Immature natural killer cell (primary cell): ENCODE data around the gene RELL1. TPM values are rescaled to one million over a fixed set of nuclear protein-coding genes. Genes with fewer than 3 reads are reported as not detected.
A peak's percentile ranks its signal among the peaks of the same experiment; 100 is the strongest.

ENCODE experiments used
- DNase-seq, 3 donors: peaks; one replicate each; pipeline ENCODE4 v3.0.0; 2022; ENCODE audit warnings: mixed read lengths in 1 of 3
- H3K27ac Mint-ChIP-seq, 6 donors: one replicate each; pipeline ENCODE4 v1.8.0; 2020; ENCODE audit warnings: mixed read lengths in 6 of 6, mild to moderate bottlenecking in 5 of 6, inconsistent platforms in 4 of 6, moderate library complexity in 3 of 6
- H3K27me3 Mint-ChIP-seq, 3 donors: one replicate each; pipeline ENCODE4 v1.8.0; 2020 to 2021; ENCODE audit warnings: low read depth in 3 of 3, mild to moderate bottlenecking in 3 of 3, mixed read lengths in 3 of 3, moderate library complexity in 3 of 3, inconsistent platforms in 1 of 3
- H3K36me3 Mint-ChIP-seq, 3 donors: one replicate each; pipeline ENCODE4 v1.8.0; 2020; ENCODE audit warnings: mixed read lengths in 3 of 3, inconsistent platforms in 2 of 3, mild to moderate bottlenecking in 2 of 3
- H3K4me1 Mint-ChIP-seq, 2 donors: one replicate each; pipeline ENCODE4 v1.8.0; 2020; ENCODE audit warnings: inconsistent platforms in 2 of 2, mild to moderate bottlenecking in 2 of 2, mixed read lengths in 2 of 2, moderate library complexity in 1 of 2
- H3K4me3 Mint-ChIP-seq, 5 donors: one replicate each; pipeline ENCODE4 v1.8.0; 2020; ENCODE audit warnings: mild to moderate bottlenecking in 5 of 5, mixed read lengths in 5 of 5, inconsistent platforms in 3 of 5, moderate library complexity in 3 of 5
- H3K9me3 Mint-ChIP-seq, 6 donors: one replicate each; pipeline ENCODE4 v1.8.0; 2020; ENCODE audit warnings: mild to moderate bottlenecking in 6 of 6, mixed read lengths in 6 of 6, inconsistent platforms in 4 of 6, moderate library complexity in 3 of 6
- polyA plus RNA-seq, 3 donors: library from polyadenylated mRNA; unstranded; fragments of 300-500 nt; fragmentation: Illumina TruSeq; gene quantifications; one replicate each; pipeline ENCODE4 v1.2.3, GENCODE V29; 2021

Gene RELL1
- polyA plus RNA-seq, 3 donors from 2014 or later, result 1.9 to 4.3 (median 3.5) TPM

DNA sequence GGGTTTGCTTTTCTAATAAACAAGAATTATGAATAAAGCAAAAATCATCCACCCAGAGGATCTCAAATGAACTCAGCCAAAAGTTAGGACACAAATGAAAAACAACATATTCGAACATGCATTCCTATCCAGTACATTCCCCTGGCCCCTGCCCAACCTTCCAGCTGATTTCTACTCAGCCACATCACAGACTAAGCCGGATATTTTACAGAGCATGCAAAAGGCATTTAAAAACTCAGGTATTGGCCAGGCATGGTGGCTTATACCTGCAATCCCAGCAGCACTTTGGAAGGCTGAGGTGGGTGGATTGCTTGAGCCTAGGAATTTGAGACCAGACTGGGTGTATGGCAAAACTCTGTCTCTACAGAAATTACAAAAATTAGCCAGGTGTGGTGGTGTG, 54.6 kb downstream of the RELL1 start:
- no peaks in the 10 kb centered on the region for H3K9me3 Mint-ChIP-seq
- no peak overlapping the region for H3K4me3 Mint-ChIP-seq
- no peak overlapping the region for H3K27ac Mint-ChIP-seq
- DNase-seq, result no peak
- H3K27me3 Mint-ChIP-seq, result no peaks in the 10 kb centered on the region
- peaks cover 24 to 39% (median 27%) of the 10 kb centered on the region in 3 donors for H3K36me3 Mint-ChIP-seq
- H3K4me1 Mint-ChIP-seq, result peaks cover 0 to 7% of the 10 kb centered on the region in 2 donors

DNA sequence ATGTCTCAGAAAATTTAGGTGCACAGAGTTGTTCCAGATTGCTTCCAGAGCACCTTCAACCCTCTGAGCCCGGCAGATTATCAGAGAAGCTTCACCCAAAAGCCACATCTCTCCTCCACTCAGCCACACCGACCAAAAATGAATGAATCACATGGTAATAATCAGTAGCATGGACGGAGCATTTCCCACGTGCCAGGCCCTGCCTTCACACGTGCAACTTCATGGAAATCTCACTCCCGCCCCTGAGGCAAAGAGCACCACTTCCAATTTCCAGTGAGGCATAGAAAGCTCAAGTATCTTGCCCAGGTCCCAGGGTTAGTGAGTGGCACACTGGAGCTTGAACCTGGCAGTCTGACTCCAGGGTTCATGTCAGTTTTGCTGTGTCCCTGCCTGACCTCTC, 56.5 kb downstream of the RELL1 start:
- Mint-ChIP-seq H3K27ac (peak overlapping the region in 1 of 6 donors; percentile 17), H3K4me3 (no peak overlapping the region), H3K4me1 (peaks cover 0 to 7% of the 10 kb centered on the region in 2 donors), H3K36me3 (peaks cover 18 to 37% (median 23%) of the 10 kb centered on the region in 3 donors), H3K27me3 (peaks cover 0 to 1% (median 0%) of the 10 kb centered on the region in 3 donors), H3K9me3 (no peaks in the 10 kb centered on the region)
- DNase-seq, result no peak

DNA sequence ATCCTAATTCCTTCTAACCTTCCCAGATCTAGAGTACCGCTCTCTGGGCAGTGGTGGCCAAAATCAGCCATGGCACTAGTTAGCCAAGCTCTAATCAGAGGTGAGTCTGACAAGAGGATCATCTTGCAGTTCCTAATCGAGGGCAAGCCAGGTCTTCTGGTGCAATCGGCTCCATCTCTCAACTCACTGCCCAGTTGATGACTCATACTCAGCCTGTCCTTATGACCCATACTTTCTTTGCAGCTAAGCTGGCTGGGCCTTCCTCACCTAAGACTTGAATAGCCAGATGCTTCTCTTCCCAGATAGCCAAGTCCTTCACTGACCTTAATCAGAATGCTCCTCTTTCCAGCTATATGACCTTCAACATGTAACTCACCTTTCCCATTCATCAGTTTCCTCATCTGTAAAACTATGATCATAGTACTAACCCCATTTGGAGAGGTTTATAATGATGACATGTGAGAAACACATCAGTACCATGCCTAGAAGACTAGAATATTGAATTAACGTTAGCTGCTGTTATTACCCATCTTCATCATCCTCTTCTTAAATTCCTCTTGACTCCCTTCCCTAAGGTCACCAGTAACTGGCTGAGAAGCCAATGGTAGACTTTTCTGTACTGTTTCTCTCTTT, 57.1 kb downstream of the RELL1 start:
- Mint-ChIP-seq H3K36me3 (peaks cover 15 to 32% (median 22%) of the 10 kb centered on the region in 3 donors), H3K4me3 (no peak overlapping the region), H3K4me1 (peaks cover 0 to 7% of the 10 kb centered on the region in 2 donors), H3K27ac (peak overlapping the region in 1 of 6 donors; percentile 17), H3K9me3 (no peaks in the 10 kb centered on the region), H3K27me3 (peaks cover 0 to 1% (median 0%) of the 10 kb centered on the region in 3 donors)
- no peak for DNase-seq

DNA sequence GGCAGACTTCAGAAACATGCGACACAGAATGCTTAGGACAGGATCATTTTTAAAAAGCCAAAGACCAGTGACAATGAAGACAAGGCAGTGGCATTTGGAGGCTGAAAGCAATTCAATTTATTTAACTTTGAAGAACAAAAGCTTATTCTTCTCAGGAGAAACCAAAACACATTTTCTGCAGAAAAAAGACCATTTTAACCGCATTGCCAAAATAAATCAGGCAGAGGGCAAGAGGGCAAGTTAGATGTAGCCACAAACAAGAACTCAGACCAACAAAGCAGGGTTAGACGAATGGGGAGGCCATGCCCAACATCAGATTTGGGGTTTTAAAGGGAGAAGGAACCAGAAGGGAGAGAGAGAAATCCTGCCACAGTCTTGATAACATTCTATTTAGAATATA, 58.9 kb downstream of the RELL1 start:
- H3K36me3 Mint-ChIP-seq, result peaks cover 8 to 31% (median 14%) of the 10 kb centered on the region in 3 donors
- H3K27ac Mint-ChIP-seq, result peak overlapping the region in 1 of 6 donors; percentile 63
- no peak for DNase-seq
- peaks cover 0 to 1% (median 0%) of the 10 kb centered on the region in 3 donors for H3K27me3 Mint-ChIP-seq
- H3K9me3 Mint-ChIP-seq, result no peaks in the 10 kb centered on the region
- H3K4me1 Mint-ChIP-seq, result peaks cover 0 to 7% of the 10 kb centered on the region in 2 donors
- H3K4me3 Mint-ChIP-seq, result no peak overlapping the region

DNA sequence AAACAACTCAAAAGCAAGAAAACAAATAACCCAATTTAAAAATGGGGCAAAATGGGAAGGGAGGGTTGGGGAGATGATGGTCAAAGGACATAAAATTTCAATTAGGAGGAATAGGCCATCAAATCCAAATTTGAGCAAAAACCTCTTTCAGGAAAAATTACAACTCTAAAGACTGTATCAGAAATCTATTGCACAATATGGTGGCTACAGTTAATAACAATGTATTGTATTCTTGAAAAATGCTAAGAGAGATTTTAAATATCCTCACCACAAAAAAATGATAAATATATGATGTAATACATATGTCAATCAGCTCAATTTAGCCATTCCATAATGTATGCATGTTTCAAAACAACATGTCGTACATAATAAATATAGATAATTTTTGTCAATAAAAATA, 60.7 kb downstream of the RELL1 start:
- peaks cover 0 to 1% (median 0%) of the 10 kb centered on the region in 3 donors for H3K27me3 Mint-ChIP-seq
- H3K9me3 Mint-ChIP-seq, result no peaks in the 10 kb centered on the region
- no peak overlapping the region for H3K4me3 Mint-ChIP-seq
- H3K27ac Mint-ChIP-seq, result no peak overlapping the region
- peaks cover 0 to 7% of the 10 kb centered on the region in 2 donors for H3K4me1 Mint-ChIP-seq
- H3K36me3 Mint-ChIP-seq, result peaks cover 0 to 23% (median 5%) of the 10 kb centered on the region in 3 donors
- DNase-seq, result no peak

DNA sequence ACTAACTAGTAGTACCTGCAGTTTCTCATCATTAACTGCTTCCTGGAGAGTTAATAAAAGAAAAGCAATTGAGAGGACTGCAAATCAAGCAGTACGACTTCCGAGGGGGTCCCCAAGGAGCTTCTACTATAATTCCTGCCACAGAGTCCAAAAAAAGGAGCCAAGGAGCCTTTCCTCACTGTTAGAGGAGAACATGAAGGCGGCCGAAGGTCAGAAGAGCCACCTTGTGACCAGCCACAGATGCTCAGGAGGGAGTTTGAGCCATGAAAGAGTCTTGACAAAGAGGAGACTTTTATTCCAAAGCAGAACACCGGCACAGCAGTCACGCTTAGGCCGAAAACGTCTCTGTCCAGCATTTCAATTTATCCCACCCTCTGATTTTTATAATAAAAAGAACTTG, 62.2 kb downstream of the RELL1 start:
- H3K4me1 Mint-ChIP-seq, result no peaks in the 10 kb centered on the region
- H3K27me3 Mint-ChIP-seq, result peaks cover 0 to 1% (median 0%) of the 10 kb centered on the region in 3 donors
- H3K36me3 Mint-ChIP-seq, result peaks cover 0 to 14% (median 0%) of the 10 kb centered on the region in 3 donors
- no peak for DNase-seq
- no peak overlapping the region for H3K27ac Mint-ChIP-seq
- H3K4me3 Mint-ChIP-seq, result no peak overlapping the region
- H3K9me3 Mint-ChIP-seq, result no peaks in the 10 kb centered on the region

DNA sequence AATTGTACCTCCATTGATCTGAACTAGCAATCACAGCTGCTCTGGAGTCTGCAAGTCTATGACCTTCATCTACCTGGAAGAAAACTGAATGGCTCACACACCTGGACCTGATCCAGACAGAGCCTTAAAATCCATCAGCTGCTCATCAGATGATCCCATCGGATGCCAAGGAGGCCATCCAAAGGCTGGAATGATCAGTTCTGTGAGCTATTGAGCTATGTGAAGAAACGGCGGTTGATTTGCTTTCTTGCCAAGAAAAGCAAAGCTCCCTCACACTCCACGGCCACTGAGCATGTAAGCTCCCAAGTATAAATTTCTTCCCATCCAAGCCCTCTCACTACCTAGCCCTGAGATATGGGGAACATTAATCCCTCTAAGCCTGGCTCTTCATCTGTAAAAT, 63.1 kb downstream of the RELL1 start:
- no peak overlapping the region for H3K27ac Mint-ChIP-seq
- H3K36me3 Mint-ChIP-seq, result peaks cover 0 to 13% (median 0%) of the 10 kb centered on the region in 3 donors
- no peaks in the 10 kb centered on the region for H3K4me1 Mint-ChIP-seq
- H3K9me3 Mint-ChIP-seq, result no peaks in the 10 kb centered on the region
- DNase-seq, result no peak
- peaks cover 0 to 1% (median 0%) of the 10 kb centered on the region in 3 donors for H3K27me3 Mint-ChIP-seq
- H3K4me3 Mint-ChIP-seq, result no peak overlapping the region

DNA sequence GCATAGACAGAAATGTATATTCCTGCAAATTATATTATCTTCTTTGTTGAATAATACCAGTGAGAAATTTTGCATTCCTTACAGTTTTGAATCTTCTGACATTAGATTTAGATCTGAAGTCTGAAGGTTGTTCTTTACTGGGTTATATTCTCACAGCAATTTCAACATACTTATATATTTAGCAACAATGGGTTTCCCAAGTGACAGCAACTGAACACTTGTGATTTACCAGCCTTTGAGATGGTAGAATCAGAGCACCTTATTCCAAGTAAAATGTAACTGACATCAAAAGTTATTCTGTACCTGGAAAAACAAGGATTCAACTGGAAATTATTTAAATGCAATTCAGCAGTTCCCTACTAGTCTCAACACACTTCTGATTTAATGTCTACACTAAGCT, 66.0 kb downstream of the RELL1 start:
- no peaks in the 10 kb centered on the region for H3K9me3 Mint-ChIP-seq
- no peak overlapping the region for H3K4me3 Mint-ChIP-seq
- no peak overlapping the region for H3K27ac Mint-ChIP-seq
- H3K27me3 Mint-ChIP-seq, result peaks cover 0 to 1% (median 0%) of the 10 kb centered on the region in 3 donors
- H3K36me3 Mint-ChIP-seq, result peaks cover 0 to 8% (median 0%) of the 10 kb centered on the region in 3 donors
- no peak for DNase-seq
- H3K4me1 Mint-ChIP-seq, result peaks cover 0 to 5% of the 10 kb centered on the region in 2 donors

DNA sequence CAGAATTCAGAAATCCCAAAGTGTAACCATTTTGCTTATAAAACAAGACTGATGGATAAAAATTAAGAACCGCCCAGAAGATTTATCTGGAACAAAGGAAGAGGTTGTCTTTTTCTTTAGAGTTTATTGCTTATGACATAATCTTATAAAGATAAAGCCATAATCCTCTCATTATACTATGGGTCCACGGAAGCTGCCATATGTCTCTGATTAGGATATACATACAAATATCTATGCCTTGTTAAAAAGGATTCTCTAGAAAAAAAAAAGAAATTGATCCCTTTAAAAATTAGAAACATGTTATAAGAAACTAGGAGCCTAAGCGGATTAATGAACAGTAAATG, 70.5 kb downstream of the RELL1 start:
- DNase-seq, result no peak
- peaks cover 0 to 5% of the 10 kb centered on the region in 2 donors for H3K4me1 Mint-ChIP-seq
- H3K27me3 Mint-ChIP-seq, result no peaks in the 10 kb centered on the region
- peak overlapping the region in 1 of 6 donors; percentile 66 for H3K27ac Mint-ChIP-seq
- H3K4me3 Mint-ChIP-seq, result no peak overlapping the region
- H3K9me3 Mint-ChIP-seq, result no peaks in the 10 kb centered on the region
- peaks cover 0 to 6% (median 0%) of the 10 kb centered on the region in 3 donors for H3K36me3 Mint-ChIP-seq

DNA sequence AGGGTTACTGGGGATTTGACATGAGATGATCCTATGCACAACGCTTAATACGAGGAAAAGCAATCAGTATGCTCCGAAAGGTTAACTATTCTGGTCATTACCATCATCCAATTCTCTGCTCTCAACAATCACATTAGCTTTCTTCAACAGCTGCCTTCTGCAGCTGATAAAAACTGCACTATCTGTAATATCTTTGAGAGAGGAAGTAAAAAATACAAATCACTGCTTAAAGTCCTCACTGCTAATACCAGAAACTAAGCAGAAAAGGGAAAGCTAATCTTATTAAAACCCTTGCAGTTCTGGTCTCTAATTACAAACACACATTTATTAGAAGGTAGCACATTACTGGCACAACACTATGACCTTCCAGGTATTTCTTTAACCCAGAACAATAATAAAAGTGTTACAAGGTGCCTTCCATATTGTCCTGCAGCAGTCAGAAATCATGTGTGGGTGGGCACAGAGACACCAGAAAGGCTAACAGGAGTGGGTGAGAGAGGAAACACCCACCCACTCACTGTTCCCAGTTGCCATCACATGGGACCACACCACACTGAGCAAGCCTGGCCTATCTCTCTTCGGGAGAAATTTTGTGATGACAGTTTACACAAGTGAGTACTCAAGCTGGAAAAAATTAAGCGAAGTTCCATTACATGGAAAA, 71.0 kb downstream of the RELL1 start:
- DNase-seq, result no peak
- Mint-ChIP-seq H3K4me1 (peaks cover 0 to 5% of the 10 kb centered on the region in 2 donors), H3K9me3 (no peaks in the 10 kb centered on the region), H3K36me3 (peaks cover 0 to 6% (median 0%) of the 10 kb centered on the region in 3 donors), H3K27me3 (no peaks in the 10 kb centered on the region), H3K4me3 (no peak overlapping the region), H3K27ac (peak overlapping the region in 2 of 6 donors; percentile 49 to 66)

DNA sequence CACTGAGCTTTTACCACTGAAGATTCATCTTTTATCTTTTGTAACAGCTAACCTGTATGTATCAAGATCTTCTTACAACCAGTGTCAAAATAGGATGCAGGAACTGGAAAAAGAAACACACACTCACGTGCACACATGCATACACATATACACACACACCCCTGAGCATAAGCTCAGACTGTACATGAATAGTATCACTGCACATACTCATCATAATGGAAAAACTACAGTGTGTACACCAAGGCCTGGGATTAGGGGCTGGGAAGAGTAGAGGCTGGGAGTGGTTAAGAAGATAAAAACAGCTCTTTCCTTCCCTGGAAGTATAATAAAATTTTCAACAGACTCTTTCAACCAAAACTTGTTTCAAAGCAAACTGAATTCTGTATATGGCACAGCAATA, 73.4 kb downstream of the RELL1 start:
- no peak for DNase-seq
- no peak overlapping the region for H3K27ac Mint-ChIP-seq
- H3K4me3 Mint-ChIP-seq, result no peak overlapping the region
- no peaks in the 10 kb centered on the region for H3K9me3 Mint-ChIP-seq
- no peaks in the 10 kb centered on the region for H3K27me3 Mint-ChIP-seq
- H3K36me3 Mint-ChIP-seq, result peaks cover 0 to 15% (median 7%) of the 10 kb centered on the region in 3 donors
- peaks cover 0 to 5% of the 10 kb centered on the region in 2 donors for H3K4me1 Mint-ChIP-seq

DNA sequence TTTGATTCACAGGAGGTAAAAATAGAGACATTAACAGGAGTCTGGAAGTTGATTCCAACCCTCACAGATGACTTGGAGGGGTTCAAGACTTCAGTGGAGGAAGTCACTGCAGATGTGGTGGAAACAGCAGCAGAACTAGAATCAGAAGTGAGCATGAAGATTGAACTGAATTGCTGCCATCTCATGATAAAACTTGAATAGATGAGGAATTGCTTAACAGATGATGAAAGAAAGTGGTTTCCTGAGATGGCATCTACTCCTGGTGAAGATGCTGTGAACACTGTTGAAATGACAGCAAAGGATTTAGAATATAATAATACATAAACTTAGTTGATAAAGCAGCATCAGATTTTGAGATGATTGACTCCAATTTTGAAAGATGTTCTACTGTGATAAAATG, 76.5 kb downstream of the RELL1 start:
- Mint-ChIP-seq H3K36me3 (peaks cover 0 to 15% (median 7%) of the 10 kb centered on the region in 3 donors), H3K4me1 (no peaks in the 10 kb centered on the region), H3K27me3 (no peaks in the 10 kb centered on the region), H3K27ac (no peak overlapping the region), H3K4me3 (no peak overlapping the region), H3K9me3 (no peaks in the 10 kb centered on the region)
- no peak for DNase-seq

DNA sequence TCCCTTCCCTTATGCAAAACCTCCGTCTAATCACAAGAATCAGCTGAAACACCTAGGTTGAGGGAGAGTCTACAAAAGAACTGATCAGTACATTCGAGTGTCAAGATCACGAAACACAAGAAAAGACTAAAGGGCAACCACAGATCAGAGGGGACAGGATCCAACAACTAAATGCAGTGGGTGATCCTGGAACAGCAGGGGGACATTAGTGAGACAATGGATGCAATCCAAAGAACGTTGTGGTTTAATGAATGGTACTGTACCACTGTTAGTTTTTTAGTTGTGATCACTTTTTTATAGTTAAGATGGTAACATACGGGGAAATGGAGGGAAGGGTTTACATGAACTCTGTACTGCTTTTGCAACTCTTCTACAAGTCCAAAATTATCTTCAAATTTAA, 79.2 kb downstream of the RELL1 start:
- no peak for DNase-seq
- peaks cover 0 to 3% (median 2%) of the 10 kb centered on the region in 3 donors for H3K27me3 Mint-ChIP-seq
- peaks cover 0 to 9% (median 7%) of the 10 kb centered on the region in 3 donors for H3K36me3 Mint-ChIP-seq
- peaks cover 2 to 6% of the 10 kb centered on the region in 2 donors for H3K4me1 Mint-ChIP-seq
- H3K4me3 Mint-ChIP-seq, result no peak overlapping the region
- no peaks in the 10 kb centered on the region for H3K9me3 Mint-ChIP-seq
- H3K27ac Mint-ChIP-seq, result peak overlapping the region in 1 of 6 donors; percentile 26

DNA sequence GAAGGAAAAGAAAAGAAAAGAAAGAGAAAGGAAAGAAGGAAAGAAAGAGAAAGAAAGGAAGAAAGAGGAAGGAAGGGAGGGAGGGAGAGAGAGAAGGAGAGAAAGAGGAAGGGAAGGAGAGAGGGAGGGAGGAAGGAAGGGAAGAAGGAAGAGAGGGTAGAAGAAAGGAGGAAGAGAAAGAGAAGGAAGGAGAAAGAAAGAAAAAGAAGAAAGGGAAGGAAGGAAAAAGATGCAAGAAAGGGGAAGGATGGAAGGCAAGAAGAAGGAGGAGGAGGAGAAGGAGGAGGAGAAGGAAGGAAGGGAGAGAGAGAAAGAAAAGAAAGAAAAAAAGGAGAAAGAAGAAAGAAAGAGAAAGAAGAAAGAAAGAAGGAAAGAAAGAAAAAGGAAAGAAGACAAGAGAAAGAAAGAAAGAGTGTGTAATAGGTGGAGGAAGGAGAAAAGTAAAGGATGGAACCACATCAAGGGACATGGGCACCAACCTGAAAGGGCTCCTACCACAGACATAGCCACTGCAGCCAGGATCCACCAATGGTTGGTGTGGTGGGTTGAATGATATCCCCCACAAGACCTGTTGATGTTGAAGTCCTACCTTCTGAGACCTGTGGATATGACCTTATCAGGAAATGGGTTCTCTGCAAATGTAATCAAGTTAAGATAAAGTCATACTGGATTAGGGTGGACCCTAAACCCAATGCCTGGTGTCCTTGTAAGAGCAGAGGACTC, 80.2 kb downstream of the RELL1 start:
- Mint-ChIP-seq H3K36me3 (peaks cover 0 to 9% (median 7%) of the 10 kb centered on the region in 3 donors), H3K4me1 (peaks cover 2 to 6% of the 10 kb centered on the region in 2 donors), H3K4me3 (no peak overlapping the region), H3K27me3 (peaks cover 0 to 3% (median 2%) of the 10 kb centered on the region in 3 donors), H3K9me3 (no peaks in the 10 kb centered on the region), H3K27ac (peak overlapping the region in 1 of 6 donors; percentile 32)
- no peak for DNase-seq
